GM18520 (cell line): ENCODE measurements around the gene NCBP3.
"Not testable (repeated sequence)": the region's sequence is repeated elsewhere in the genome, so short reads cannot be mapped to it uniquely, and the experiment has no call there.

ENCODE experiments used
- ATAC-seq: cut with Tn5 transposase; IDR thresholded peaks from one replicate; pipeline ENCODE4 v1.9.1; 2021; ENCODE audit not compliant: unreplicated experiment

NCBP3 gene

GRCh38 chr17:3882276-3882675 is 36.2 kb upstream of the NCBP3 start:
- no peak for ATAC-seq

DNA sequence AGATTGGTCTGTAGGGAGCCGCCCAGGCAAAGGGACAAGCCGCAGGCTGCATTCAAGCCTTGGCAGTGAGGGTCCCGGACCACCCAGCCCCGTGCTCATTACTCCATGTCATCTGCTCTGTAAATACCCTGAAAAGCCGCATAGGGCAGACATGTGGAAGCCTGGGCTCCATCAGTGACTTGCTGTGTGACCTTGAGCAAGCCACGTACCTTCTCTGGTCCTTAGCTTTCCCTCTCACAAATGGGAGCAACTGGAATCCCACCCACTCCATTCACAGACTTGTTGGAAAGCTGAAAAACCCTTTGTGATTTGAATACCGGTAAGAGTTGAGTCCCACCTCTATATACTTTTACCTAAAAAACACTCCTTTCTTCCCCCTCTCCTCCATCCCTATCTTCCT is 34.9 kb upstream of the NCBP3 start:
- ATAC-seq = no peak

GRCh38 chr17:3879591-3880417 is 33.8 kb upstream of the NCBP3 start:
- ATAC-seq = no peak

- no peak for ATAC-seq
Measured at GRCh38 chr17:3879186-3879585, 33.1 kb upstream of the NCBP3 start.

DNA sequence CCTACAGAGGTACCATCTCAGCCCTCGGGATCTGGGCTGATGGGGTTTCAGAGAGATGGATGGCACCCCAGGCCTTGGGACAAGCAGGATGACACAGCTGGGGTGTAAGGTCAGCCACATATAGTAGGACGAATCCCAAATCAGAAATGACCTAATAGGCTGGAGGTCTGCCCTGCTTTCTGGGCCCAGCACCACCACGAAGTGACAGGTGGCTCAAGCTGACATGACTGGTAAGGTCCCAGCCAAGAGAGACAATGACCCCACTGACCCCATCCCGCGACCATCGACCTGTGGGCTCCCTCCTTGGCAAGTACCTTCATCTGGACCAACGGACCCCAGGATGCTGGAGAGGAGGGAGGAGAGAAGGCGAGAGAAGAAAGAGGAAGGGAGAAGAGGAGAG is 31.2 kb upstream of the NCBP3 start:
- no peak for ATAC-seq

DNA sequence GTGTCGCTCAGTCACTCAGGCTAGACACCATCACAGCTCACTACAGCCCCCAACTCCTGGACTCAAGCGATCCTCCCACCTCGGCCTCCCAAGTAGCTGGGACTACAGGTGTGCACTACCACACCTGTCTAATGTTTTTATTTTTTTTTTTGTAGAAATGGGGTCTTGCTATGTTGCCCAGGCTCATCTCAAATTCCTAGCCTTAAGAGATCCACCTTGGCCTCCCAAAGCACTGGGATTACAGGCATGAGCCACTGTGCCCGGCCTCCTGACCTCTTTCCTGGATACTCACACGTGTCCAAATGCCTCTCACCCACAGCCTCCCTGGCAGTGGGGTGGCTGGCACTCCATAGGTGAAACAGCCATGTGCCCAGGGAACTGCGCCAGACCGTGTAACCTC is 29.3 kb upstream of the NCBP3 start:
- no peak for ATAC-seq

DNA sequence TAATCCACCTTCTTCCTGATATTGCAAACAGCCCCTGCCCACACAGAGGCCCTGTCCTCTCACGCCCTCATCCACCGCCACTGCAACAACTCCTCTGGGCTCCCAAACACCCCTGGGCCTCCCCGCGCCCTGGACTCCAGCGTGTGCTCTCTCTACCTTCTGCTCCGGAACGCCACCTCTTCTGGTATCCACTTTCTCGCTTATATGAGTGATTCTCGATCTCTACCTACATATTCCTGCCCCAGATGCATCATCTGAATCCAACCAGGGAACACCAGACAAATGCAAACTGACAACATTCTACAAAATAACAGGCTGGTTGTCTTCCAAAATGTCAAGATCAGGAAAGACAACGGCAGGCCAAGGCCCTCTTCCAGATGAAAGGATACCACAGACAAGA is 27.8 kb upstream of the NCBP3 start:
- ATAC-seq = no peak

- ATAC-seq = no peak
Measured at GRCh38 chr17:3870871-3871306, 24.8 kb upstream of the NCBP3 start.

GRCh38 chr17:3867606-3868005 is 21.6 kb upstream of the NCBP3 start:
- no peak for ATAC-seq

- no peak for ATAC-seq
Measured at GRCh38 chr17:3867106-3867505, 21.1 kb upstream of the NCBP3 start.

DNA sequence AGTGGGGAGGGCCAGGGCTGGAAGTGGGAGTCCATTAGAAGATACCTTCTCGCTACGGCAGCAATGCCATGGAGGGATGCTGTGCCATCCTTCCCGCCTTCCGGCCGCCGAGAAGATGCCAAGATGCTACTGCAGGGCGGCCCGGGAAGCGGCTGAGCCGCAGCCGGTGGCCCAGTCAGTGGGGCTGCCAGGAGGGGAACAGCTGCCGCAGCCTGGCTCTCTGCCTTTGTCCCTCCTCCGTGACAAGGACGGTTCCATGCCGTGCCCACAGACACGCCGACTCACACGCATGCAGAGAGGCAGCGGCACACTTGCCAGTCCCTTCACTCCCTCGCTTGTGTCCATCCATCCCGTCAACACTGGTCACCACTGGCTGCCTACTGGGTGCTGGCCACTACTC is 20.2 kb upstream of the NCBP3 start:
- ATAC-seq = no peak

GRCh38 chr17:3865176-3865575 is 19.1 kb upstream of the NCBP3 start:
- no peak for ATAC-seq

DNA sequence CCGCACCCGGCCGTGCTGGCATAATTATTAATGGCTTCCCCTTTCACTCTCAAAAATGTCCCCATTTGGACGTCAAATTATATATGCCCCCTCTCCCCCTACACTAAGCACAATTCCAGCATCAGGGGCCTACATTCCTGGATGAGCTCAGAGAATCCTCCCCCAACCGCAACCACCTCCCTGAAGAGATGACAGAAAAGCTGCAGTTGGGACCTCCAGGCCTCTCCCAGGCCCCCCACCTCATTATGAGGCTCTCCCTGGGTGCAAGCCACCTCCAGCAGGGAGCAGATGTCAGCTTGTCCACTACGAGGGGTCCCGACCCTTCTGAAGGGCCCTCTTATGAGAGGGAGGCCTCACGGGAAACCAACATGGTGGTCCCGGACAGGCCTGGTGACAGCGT is 18.5 kb upstream of the NCBP3 start:
- ATAC-seq = no peak

GRCh38 chr17:3861761-3862681 is 16.0 kb upstream of the NCBP3 start:
- ATAC-seq = no peak

DNA sequence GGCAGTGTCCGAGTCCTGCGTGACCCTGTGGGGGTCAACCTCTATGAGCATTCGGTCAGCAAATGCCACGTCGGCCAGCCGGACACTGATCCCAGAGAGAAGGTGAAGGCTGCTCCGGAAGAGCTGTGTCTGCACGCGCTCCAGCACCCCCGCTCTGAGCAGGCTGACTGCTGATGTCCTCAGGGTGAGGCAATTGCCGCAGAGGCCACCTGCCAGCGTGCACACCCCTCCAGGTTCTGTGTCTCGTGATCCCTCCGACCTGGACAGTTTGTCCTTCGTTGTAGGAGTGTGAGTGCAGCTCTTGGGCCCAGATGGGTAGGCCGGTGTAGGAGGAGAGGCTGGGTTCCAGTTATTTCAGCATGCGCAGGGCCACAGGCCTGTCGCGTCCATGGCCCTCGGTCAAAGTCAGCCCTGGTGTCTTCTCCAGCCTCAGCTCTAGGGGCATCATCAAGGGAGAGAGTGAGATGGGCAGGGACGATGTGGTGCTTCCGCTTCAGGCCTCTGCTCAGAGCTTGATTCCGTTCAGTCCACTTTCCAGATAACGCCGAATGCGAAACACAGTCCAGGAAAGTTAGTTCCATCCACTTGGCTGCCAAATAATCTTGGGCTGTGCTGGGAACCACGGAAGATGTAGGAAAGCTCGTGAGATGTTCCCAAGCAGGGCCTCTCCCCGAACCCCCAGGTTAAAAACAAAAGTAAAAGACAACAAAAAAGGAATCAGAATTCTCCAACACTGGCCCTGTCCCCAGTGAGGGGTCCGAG is 15.1 kb upstream of the NCBP3 start:
- ATAC-seq = no peak

DNA sequence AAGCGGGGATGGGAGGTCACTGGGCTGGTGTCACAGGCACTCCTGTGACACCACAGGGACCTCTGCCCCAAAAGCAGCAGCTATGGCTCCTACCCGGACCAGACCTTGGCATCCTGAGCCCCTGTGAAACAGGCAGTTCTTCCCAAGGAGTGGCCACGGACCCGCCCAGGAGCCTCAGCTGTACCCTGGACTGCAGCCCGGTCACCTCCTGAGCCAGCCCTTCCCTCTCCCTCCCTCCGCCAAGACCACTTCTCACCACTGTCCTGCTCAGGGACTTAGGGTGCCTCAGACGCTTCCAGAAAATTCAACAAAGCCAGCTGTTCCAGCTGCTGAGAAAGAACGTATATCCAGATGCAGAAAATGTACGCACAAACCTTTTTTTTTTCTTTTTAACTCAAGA is 13.9 kb upstream of the NCBP3 start:
- ATAC-seq = no peak

DNA sequence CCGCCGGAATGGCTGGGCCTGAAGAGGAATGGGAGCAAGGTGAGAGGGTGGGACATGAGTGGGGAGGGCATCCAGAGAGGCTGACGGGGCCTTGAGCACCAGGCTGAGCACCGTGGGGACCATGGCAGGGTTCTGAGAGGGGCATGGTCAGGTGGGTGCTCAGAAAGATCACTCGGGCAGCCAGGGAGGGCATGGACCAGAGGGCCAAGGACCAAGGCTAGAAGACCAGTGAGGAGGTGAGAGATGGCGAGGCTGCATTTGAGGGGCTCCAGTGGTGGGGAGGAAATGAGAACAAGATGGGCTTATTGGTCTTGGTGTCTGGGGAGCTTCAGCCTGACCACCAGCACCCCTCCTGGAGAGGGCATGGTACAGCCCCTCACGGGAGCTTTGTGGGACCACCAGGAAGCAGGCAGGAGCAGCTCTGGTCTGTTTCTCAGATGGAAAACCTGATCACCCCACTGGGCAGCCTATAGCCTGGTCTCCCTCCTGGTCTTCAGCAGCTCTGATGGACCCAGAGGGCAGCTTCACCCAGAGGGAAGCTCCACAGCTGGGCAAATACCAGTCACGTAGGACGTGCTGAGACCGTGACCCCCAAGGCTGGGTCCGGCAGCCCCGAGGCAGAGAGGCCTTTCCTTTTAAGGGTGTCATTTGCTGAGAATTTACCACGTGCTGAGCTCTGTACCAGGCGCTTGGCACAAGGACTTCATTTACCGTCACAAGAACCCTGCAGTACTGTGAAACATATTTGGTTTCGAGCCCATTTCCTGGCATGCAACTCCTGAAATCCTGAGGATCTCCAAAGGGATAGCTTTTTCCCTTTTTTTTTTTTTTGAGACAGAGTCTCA is 11.4 kb upstream of the NCBP3 start:
- ATAC-seq = no peak

GRCh38 chr17:3854204-3854603 is 8.2 kb upstream of the NCBP3 start:
- ATAC-seq = not testable (repeated sequence)

GRCh38 chr17:3852561-3852960 is 6.5 kb upstream of the NCBP3 start:
- ATAC-seq = no peak

DNA sequence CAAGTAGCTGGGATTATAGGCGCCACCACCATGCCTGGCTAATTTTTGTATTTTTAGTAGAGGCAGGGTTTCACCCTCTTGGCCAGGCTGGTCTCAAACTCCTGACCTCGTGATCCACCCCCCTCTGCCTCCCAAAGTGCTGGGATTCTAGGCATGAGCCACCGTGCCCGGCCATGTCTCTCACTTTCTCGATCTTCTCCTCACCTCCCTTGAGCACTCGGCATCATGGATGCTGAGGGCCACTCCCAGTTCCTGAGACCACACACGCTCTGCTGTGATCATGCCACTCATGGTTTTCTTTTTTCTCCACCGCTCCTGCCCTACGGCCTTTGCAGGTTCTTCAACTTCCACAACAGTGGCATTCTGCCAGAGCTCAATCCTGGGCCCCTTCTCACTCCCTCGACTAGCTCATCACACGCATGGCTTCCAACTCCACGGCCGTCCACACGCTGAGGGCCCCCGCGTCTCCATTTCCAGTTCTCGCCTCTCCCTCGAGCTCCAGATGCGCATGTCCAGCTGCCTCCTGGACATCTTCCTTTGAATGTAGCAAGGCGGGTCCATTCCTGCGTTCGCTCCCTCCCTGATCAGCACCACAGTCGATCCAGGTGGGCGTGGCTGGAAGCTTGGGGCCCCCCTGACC is 5.5 kb upstream of the NCBP3 start:
- ATAC-seq = no peak
